NCI-H1417 (cell line): ENCODE measurements around the gene NCOR1.
"Not testable (repeated sequence)": the region's sequence is repeated elsewhere in the genome, so short reads cannot be mapped to it uniquely, and the experiment has no call there.

Experiments used
- DNase-seq, 3 experiments: peaks; one replicate each; lab custom pipeline; 2025; lab: John Stamatoyannopoulos, UW

The NCOR1 gene

GRCh38 chr17:16215273-16215964 lies at the start of gene NCOR1:
Gene NCOR1 (minus strand): TSS chr17:16215534. CDS start chr17:16194569, 20,965 bp downstream.
- peak; percentile 84 to 91 (median 86) for DNase-seq

GRCh38 chr17:16262201-16262600 lies 46.9 kb upstream of the NCOR1 start:
- DNase-seq, result no peak

GRCh38 chr17:16261049-16261448 lies 45.7 kb upstream of the NCOR1 start:
- DNase-seq, result no peak

- no peak for DNase-seq
These were observed 44.6 kb upstream of the NCOR1 start for GRCh38 chr17:16259926-16260325.

GRCh38 chr17:16258901-16259300 lies 43.6 kb upstream of the NCOR1 start:
- no peak for DNase-seq

- no peak for DNase-seq
These were observed 40.2 kb upstream of the NCOR1 start for GRCh38 chr17:16255481-16255921.

- no peak for DNase-seq
These were observed 39.6 kb upstream of the NCOR1 start for GRCh38 chr17:16254773-16255400.

GRCh38 chr17:16251556-16251955 lies 36.2 kb upstream of the NCOR1 start:
- no peak for DNase-seq

- DNase-seq, result no peak
These were observed 35.7 kb upstream of the NCOR1 start for GRCh38 chr17:16251043-16251442.

- no peak for DNase-seq
These were observed 35.3 kb upstream of the NCOR1 start for GRCh38 chr17:16250635-16251034.

GRCh38 chr17:16247586-16247984 lies 32.3 kb upstream of the NCOR1 start:
- no peak for DNase-seq

- no peak for DNase-seq
These were observed 28.6 kb upstream of the NCOR1 start for GRCh38 chr17:16243801-16244567.

- no peak for DNase-seq
These were observed 28.1 kb upstream of the NCOR1 start for GRCh38 chr17:16243385-16243784.

GRCh38 chr17:16241906-16242399 lies 26.6 kb upstream of the NCOR1 start:
- no peak for DNase-seq

GRCh38 chr17:16239931-16240330 lies 24.6 kb upstream of the NCOR1 start:
- no peak for DNase-seq

- no peak for DNase-seq
These were observed 17.1 kb upstream of the NCOR1 start for GRCh38 chr17:16232391-16232790.

GRCh38 chr17:16229912-16230561 lies 14.7 kb upstream of the NCOR1 start:
- DNase-seq, result not testable (repeated sequence)

GRCh38 chr17:16222406-16222805 lies 7.1 kb upstream of the NCOR1 start:
- DNase-seq, result no peak

- peak; percentile 82 to 93 (median 85) for DNase-seq
These were observed 1.8 kb upstream of the NCOR1 start, which contains the start of gene PIGL for GRCh38 chr17:16217002-16217635. Gene PIGL (plus strand): TSS chr17:16217210. CDS start chr17:16217227, 17 bp downstream.

- not testable (repeated sequence) for DNase-seq
These were observed 1.1 kb upstream of the NCOR1 start for GRCh38 chr17:16216341-16217001.

GRCh38 chr17:16215965-16216316 lies 607 bp upstream of the NCOR1 start:
- DNase-seq, result peak in 2 of 3 experiments; percentile 16 to 85
